ENCODE measurements around the gene SNX21.

Gene SNX21

DNA sequence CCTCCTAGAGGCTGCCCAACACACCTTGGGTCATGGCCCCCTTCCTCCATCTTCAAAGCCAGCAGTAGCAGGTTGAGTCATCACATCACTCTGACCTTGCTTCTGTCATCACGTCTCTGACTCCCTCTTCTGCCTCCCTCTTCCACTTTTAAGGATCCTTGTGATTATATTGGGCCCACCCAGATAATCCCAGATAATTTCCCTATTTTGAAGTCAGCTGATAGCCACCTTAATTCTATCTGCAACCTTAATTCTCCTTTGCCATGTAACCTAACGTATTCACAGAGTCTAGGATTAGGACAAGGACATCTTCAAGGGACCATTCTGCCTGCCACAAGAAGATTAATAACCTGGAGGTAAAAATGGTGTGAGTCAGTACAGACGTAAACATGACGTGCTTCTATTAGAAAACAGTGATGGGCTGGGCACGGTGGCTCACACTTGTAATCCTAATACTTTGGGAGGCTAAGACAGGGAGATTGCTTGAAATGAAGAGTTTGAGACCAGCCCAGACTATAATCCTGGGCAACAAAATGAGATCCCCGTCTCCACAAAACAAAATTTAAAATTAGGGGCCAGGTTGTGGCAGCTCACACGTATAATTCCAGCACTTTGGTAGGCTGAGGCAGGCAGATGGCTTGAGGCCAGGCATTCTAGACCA lies 27.1 kb downstream of the SNX21 start:
- TF ChIP-seq, protein P1, sequence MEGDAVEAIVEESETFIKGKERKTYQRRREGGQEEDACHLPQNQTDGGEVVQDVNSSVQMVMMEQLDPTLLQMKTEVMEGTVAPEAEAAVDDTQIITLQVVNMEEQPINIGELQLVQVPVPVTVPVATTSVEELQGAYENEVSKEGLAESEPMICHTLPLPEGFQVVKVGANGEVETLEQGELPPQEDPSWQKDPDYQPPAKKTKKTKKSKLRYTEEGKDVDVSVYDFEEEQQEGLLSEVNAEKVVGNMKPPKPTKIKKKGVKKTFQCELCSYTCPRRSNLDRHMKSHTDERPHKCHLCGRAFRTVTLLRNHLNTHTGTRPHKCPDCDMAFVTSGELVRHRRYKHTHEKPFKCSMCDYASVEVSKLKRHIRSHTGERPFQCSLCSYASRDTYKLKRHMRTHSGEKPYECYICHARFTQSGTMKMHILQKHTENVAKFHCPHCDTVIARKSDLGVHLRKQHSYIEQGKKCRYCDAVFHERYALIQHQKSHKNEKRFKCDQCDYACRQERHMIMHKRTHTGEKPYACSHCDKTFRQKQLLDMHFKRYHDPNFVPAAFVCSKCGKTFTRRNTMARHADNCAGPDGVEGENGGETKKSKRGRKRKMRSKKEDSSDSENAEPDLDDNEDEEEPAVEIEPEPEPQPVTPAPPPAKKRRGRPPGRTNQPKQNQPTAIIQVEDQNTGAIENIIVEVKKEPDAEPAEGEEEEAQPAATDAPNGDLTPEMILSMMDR (IDR thresholded peaks at IDR 0.05; ENCODE audit: insufficient read depth, missing control alignments): no peak
- FAIRE-seq (no peak), DNase-seq (ENCODE audit: insufficient read length, low spot score) (no peak)

DNA sequence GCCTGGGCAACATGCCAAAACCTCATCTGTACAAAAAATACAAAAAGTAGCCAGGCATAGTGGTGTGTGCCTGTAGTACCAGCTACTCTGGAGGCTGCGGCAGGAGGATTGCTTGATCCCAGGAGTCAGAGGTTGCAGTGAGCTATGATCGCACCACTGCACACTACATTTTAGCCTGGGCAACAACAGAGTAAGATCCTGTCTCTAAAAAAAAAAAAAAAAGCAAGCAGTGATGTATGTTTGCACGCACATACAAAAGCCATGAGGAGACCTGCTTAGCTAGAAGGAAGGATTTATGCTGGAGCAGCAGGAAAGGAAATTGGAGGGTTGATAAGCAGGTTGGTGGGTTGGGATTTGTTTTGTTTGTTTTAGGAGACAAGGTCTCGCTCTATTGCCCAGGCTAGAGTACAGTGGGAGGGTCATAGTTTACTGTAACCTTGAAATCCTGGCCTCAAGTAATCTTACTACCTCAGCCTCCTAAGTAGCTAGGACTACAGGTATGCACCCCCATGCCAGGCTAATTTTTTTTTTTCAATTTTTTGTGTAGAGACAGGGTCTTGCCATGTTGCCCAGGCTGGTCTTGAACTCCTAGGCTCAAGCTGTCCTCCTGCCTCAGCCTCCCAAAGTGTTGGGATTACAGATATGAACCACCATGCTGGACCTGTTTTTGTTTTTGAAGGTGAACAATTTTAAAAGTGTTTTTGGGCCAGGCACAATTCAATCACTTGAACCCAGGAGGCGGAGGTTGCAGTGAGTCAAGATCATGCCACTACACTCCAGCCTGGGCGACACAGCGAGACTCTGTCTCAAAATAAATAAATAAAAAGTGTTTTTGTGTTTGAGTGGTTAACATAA lies 27.8 kb downstream of the SNX21 start:
- TF ChIP-seq, protein P1 (IDR thresholded peaks at IDR 0.05; ENCODE audit: insufficient read depth, missing control alignments): no peak
- DNase-seq (ENCODE audit: insufficient read length, low spot score) (no peak), FAIRE-seq (no peak)

DNA sequence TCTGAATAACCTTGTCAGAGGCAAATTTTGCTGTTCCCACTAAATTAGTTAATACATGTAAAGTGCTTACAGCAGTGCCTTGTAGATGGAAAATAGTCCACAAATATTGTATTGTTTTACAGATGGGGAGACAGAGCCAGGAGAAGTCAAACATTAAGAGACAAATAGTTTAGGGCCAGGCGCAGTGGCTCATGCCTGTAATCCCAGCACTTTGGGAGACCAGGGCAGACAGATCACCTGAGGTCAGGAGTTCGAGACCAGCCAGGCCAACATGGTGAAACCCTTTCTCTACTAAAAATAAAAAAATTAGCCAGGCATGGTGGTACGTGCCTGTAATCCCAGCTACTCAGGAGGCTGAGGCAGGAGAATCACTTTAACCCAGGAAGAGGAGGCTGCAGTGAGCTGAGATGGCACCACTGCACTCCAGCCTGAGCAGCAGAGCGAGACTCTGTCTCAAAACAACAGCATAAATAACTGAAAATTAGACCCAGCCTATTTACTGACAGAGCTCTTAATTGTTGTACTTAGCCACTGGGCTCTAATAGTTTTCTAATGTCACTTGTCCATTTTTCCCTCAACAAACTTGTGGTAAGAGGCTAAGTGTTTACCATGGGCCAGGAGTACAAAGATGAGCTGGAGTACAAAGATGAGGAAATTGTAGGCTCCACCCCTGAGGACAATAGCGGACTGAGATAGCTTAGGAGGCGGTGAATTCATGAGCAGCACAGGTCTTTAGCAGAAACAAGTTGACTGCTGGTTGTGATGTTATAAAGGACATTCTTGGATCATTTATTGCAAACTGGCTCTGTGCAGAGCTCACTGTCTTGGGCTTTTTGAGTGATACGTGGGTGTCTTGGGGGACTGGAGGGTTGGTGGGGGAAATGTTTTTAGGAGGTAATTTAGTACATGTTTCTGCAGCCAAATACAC lies 30.2 kb downstream of the SNX21 start:
- DNase-seq (ENCODE audit: insufficient read length, low spot score) (no peak), FAIRE-seq (no peak)
- TF ChIP-seq, protein P1 (IDR thresholded peaks at IDR 0.05; ENCODE audit: insufficient read depth, missing control alignments): no peak

DNA sequence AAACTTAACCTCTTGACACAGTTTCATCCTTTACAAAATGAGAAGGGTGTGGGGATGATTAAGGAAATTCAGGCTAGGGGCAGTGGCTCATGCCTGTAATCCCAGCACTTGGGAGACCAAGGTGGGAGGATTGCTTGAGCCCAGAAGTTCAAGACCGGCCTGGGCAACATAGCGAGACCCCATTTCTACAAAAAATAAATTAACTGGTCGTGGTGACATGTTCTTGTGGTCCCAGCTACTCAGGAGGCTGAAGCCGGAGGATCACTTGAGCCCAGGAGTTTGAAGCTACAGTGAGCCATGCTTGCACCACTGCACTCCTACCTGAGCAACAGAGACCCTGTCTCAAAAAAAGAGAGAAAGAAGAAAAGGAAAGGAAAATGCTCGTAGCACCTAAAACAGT lies 32.9 kb downstream of the SNX21 start:
- DNase-seq (ENCODE audit: insufficient read length, low spot score) (no peak), FAIRE-seq (no peak)
- TF ChIP-seq, protein P1 (IDR thresholded peaks at IDR 0.05; ENCODE audit: insufficient read depth, missing control alignments): no peak

DNA sequence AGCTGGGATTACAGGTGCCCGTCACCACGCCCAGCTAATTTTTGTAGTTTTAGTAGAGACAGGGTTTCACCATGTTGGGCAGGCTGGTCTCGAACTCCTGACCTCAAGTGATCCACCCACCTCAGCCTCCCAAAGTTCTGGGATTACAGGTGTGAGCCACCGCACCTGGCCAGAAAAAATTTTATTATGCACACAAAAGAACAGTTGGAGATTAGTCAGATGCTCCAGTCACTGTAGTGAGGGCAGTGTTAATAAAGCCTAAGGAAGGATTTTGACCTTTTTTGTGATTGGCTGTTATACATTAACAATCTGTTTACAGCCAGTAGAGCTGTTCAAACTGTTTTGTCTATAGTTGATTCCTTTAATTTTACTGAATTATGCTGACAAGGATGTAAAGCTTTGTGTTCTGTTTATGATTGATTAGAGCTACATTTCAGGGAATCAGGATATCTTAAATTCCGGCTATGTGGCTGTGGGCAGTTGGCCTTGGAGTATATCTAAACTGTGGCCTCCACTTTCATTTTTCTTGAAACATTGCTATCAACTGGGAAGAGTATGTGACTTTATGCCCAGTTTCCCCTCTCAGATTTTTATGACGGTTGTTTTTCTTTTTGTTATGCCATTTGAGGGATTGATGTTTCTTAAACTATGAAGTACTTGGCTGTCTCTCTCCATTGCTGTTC lies 33.7 kb downstream of the SNX21 start:
- TF ChIP-seq, protein P1 (IDR thresholded peaks at IDR 0.05; ENCODE audit: insufficient read depth, missing control alignments): no peak
- FAIRE-seq: no peak

DNA sequence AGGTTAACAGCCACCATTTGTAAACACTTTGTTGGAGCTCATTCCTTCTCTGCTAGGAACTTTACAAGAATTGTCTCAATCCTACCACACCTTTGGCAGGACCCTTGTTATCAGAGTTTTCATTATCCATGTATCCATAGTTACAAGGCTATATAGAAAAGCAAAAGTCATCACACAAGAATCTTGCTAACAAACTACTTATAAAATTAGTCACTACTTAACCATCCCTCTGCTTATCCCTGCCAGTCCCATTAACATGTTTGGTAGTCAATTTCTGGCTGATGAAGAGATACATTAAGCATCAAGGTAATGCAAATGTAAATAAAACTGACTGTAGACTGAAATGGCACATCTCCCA lies 34.2 kb downstream of the SNX21 start:
- TF ChIP-seq, protein P1 (IDR thresholded peaks at IDR 0.05; ENCODE audit: insufficient read depth, missing control alignments): no peak
- DNase-seq (ENCODE audit: insufficient read length, low spot score): no peak
- no peak for FAIRE-seq

More for the DNA sequence above, 33.7 kb downstream of the SNX21 start:
- no peak for DNase-seq (ENCODE audit: insufficient read length, low spot score)

Data from D721Med (cell line).